Measurements from ENCODE around the gene MACROD2.

GRCh38 chr20:14902432-14903089 is 907.2 kb downstream of the MACROD2 start:
- TF ChIP-seq POLR2A (IDR thresholded peaks at IDR 0.05) (no peak), CTCF (IDR thresholded peaks at IDR 0.05) (no peak)

Measured in body of pancreas (tissue), 4 donors.